Esophagus mucosa (tissue), 1 donor: ENCODE measurements around the gene LMBR1. TPM values are rescaled to one million over a fixed set of nuclear protein-coding genes. Genes with fewer than 3 reads are reported as not detected.
"Not testable (repeated sequence)": the region's sequence is repeated elsewhere in the genome, so short reads cannot be mapped to it uniquely, and the experiment has no call there.

Source experiments
- ATAC-seq: fragments of 200-7000 bp; cut with Tn5 transposase; one replicate; pipeline ENCODE4 v1.9.1; 2020
- total RNA-seq: library from RNA; stranded (reverse); gene quantifications from one replicate; pipeline ENCODE4 v1.2.4, GENCODE V29; 2023
- donor health status: DM: yes; HTN: yes; CAD: no.

The LMBR1 gene
- total RNA-seq, 1 donor from 2014 or later = 32.6 TPM

DNA sequence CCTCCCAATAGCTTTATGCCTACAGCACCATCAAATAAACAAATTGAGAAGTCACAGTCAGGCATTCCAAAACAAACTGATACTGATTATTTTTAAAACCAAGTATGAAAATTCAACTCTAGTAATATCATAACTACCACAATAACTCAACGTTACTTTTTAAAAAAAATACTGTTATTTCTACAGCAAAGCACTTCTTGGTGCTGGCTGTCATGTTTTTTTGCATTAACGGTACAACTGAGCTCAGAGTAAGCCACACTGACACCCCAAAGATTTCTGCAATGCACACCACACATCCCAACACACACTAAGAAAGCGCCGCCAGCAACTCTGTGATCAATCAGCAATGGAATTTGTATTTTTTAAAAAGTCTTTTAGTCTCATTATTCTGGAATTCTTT, 138.8 kb downstream of the LMBR1 start:
- no peak for ATAC-seq

DNA sequence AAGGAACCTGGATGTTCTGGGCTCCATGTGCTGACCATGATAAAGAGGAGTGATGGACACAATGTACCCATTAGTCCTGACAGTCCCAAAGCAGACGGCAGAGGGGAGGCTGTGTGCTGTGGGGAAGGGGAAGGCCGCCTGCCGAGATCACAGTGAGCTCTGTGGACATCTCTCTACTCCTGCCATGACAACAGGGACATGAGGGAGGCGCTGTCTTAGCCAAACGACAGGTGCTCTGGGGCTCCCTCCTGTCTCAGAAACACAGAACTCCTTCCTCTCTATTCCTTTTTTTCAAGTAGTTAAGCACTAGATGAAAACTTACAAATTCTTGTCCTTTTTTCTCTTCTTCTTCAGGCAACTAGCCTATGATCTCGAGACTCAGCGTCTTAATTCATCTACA, 139.4 kb downstream of the LMBR1 start:
- ATAC-seq = no peak

DNA sequence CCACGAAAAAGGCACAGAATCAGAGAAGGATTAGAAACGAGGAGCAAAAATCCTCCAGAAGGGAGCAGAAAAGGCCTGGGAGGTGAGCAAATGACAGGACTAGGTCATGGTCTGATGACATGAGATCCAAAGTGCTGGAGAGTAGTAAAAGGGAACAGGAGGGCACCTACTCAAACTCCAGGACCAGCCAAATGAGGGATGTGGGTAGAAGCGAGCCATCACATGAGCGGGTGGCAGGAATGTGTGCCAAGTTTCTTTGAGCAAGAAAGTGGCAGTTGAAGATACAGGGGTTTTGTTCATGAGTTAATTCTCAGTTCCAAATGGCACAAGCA, 139.8 kb downstream of the LMBR1 start:
- no peak for ATAC-seq

DNA sequence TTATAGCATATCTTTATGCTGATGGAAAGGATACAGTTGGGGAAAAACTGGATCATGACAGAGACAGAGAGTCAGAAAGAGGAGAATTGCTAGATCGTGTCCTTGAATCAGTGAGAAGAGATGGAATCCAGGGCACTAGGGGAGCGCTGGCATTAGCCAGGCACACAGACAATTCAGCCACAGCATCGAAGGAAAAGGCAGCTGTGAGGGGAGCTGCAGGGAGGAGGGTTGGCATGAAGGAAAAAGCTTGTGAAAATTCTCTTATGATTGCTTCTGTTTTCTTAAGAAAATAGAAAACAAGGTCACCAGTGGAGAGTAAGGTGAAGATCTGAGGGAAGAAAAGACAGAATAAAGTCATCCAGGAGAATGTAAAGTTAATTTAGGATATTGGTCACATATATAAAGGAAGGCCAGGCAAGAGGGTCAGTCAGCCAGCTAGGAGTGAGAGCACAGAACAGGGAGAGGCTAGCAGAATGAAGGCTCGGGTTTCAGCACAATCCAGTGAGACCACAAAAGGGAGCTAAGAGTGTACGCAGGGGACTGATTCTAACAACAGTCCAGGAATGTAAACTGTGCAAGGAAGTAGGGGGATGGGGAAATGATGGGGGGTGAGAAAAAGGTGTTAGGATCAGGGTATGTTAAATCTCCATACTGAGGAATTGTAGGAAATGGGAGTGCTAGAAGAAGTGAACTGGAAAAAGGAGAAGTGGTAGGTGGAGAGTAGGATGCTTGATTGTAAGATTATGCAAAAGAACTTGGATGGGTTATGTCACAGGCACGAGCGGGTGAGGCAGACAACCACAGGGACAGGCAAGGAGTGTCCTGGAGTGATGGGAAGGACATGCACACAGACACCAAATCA, 140.4 kb downstream of the LMBR1 start:
- no peak for ATAC-seq

DNA sequence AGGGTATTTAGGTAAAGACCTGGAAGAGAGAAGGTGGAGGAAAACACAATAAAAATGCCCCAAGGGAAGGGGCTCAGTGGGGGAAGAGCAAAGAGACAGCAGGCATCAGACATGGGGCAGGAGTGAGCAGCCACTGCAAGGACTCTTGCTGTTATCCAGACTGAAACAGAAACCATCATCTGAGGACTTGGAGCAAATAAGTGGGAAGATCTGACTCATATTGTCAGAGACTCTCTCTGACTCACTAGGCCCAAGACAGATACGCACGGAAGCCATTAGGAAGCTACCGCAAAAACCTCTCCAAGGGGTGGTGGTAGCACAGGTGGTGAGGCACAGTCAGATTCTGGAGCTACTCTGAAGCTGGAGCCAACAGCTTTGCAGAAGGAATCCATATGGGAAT, 141.7 kb downstream of the LMBR1 start:
- peak; percentile 63 for ATAC-seq

DNA sequence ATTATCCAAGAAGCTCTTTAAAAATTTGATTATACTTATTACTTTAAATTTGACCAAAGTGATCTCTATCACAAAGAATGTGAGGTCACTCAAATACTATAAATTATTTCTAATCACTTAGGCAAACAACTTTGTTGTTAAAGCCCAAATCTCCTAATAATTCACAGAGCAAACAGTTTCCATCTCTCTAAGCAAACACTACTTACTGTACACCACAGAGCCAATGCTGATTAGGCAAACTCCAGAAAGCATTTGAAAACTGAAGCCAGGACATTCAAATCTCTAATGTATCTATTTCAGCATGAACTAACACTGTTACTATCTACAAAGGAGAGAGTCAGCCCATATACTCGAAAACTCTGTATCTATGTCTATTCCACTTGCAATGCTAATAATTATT, 145.3 kb downstream of the LMBR1 start:
- ATAC-seq = no peak

DNA sequence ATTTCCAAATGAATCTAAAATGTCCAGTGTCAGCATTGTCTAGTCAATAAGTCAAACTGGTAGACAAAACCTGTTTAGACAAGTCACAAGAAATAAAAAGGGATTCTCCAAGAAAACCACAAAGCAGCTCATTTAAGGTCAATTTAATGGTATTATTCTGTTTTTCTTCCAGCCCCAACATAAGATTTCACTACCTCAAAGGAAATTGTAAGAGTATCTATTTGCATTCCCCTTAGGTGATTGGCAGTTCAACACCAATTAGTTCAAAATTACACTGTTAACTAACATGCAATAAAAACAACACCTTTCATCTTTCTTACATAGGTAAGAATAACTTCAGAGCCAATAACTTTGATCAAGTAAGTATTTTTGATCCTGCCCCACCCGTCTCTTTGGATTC, 146.1 kb downstream of the LMBR1 start:
- ATAC-seq = no peak

DNA sequence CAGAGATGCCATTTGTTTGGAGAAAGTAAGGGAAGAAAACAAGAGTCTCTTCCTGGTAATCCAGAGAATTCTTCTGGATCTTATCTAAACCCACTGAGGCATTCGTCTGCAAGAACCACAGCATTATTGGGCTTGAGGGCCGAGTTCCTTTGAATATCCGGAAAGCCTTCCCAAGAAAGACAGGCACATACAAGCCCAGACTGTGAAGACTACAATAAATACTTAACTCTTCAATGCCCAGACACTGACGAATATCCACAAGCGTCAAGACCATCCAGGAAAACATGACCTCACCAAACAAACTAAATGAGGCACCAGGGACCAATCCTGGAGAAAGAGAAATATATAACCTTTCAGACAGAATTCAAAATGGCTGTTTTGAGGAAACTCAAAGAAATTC, 153.4 kb downstream of the LMBR1 start:
- ATAC-seq = no peak

DNA sequence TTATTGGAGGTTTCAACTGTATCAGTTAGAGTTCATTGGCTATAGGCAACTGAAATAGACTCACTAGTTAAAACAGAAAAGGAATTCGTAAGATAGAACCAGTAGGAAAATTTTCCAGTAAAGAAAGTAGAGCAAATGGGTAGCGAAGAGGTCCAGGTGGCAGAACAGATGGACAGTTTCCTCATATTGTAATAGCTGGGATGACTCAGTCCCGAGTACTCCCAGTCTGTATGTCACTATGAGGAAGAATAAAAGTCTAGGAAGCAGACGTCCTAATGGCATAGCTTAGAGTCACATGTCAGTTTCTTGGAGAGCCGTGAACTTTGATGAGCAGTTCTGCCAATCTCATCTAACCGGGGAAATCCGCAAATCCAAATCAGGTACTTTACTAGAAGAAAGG, 157.1 kb downstream of the LMBR1 start:
- ATAC-seq = peak; percentile 80

DNA sequence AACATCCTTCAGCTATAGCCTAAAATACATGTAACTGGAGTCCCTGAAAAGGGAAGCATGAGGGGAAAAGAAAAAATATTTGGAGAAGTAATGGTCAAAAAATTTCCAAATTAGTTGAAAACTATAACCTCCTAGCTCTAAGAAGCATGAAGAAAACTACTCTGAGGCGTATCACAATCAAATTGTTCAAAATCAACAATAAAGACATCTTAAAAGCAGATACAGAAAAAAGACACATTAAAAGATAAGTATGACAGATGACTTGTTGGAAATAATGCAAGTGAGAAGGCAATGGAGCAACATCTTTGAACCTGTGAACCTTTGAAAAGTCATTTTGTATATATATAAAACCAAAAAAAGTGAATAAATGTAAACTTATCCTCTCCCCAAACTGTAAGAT, 159.3 kb downstream of the LMBR1 start:
- ATAC-seq = no peak

DNA sequence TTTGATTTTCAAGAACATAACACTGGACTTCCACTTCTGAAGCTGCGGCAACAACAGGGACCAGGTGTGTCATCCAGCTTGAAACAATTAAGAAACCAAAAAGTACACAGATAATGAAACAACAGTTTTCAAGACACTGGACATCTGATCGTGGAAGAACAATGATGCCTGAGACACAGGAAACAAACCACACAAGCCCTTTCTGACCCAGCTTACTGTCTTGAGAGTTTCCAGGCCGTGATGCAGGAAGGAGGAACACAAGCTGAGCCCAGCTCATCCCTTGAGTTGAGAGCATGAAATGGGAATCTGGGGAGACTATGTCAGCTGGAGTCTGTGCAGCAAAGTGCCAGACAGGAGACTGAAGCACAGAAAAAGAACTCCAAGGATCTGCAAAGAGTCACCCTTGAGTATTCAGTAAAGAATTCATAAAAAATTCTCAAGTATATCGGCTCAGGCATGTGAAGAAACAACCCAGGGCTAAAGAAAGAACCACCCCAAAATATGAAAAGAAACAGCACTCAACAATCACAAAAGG, 160.8 kb downstream of the LMBR1 start:
- no peak for ATAC-seq

DNA sequence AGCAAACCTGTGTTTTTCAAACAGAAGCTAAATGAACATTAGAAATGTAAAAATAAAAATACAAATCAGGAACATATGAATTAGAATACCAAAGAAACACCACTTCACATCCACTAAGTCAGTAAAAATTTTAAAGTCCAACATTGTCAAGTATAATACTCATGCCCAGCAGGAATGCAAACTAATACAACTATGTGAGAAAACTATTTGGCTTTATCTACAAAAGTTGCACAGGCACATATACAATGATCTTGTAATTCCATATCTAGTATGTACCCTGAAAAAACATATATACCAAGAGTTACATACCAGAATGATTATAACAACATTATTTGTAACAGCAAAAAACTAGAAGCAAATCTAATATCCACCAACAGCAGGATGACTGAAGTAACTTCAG, 161.3 kb downstream of the LMBR1 start:
- ATAC-seq = no peak

DNA sequence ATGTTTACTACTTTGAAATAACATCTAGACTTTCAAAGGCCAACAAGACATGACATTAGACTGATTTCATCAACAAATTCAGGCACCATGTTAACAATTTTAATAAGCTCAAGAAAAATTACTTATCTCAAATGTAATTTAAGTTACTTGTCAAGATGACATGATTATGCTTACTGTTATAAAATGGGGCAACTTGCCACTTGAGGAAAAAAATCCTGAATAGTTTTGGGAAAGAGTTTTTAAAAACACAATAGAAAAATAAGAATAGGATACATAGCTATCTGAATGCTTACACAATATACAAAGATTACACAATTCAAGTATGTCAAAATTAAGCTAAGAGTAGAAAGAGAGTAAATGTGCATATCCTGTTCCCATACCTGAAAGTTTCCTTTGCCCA, 167.0 kb downstream of the LMBR1 start:
- no peak for ATAC-seq

DNA sequence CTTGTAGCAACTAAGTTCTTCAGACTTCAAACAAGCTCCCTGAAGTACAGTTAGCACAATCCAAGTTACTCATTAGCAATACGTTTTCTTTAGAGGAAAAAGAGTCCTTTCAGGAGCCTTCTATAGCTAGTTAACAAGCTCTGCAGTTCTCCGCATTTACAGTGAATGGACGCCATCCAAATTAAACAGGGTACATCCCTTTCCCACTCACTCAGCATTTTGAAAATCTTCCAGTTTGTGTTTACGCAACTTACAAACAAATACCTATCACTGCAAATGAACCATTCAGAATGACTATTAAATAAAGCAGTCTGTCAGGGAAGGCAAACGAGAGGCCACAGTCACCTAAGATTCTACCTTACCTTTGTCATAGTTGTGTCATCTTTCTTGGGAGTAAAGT, 167.9 kb downstream of the LMBR1 start:
- peak; percentile 69 for ATAC-seq

DNA sequence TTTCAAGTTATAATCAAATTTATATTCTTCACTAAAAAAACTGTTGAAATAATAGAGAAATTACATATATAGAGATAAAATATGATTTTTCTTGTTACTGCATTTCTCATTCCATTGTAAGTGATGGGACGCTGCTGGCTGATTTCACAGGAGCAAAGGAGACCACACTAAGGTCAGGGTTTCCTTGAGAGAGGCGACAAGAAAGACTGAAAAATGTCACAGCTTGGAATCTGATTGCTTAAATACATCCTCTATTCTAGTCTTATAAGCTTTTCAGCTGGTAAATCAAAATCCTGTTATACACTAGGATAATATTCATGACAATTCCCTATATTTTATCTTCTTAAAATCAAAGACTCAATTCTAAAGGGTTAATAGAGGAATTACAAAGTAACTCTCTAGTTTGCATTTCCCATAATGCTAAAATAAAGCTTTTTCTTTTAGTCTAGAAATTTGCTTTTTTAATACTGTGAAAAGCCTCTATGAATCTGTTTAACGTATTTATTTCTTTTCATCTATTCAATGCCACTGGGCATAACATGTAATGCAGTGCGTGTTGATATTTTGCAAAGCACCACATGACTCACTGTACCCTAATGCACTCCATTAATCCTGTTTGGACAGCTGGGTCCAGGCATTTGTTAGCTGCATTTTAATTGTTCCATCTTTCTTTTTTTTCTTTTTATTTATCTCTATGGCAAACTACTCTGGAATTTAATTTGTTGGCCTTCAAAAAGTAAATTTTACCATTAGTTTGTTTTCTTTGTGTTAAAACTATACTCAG, 170.7 kb downstream of the LMBR1 start:
- no peak for ATAC-seq

DNA sequence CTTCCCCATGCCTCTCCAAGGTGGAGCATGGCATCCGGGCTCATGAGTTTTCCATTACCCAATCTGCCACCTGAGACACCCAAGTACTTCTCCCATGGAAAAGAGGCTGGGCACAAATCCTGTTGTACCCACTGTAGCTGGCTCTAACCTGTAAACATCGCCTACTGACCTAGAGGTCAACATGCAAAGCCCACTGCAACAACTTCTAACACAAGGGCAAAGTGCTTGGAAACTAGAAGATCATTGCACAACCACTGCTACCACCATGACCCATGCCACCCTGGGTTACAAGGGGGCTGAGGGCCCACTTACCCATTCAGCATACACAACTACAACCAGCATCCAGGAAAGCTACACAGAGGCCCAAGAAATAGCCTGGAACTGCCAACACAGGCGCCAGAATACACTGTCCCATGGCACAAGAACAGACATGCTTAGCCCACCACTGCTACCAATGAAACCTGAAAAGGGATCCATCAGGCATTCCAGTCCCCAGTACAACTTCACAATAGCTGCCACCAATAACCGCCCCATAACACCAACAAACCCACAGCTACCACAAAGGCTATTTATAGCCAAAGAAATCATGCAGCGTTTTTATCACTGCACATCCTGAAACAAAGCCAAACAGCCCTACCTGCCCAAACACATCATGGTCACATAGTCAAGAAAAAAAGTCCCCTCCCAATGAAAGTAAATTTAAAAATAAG, 189.1 kb downstream of the LMBR1 start:
- no peak for ATAC-seq

DNA sequence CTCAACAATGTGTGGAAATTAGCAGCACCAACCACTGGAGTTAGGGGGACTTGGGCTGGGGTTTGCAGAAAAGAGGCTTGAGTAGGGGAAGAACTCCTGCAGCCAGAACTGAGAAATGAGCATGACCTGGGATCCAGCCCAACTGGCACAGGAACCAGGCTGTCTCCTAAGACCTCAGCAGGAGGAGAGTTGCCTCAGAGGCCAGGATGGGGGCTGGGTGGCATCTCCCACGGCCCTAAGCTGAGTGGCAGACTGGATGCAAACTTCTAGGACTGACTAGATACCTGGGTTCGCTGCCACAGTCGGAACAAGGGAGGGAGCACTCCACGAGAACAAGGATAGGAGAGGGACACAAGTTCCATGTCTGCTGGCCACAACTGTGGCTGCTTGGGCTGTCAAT, 189.8 kb downstream of the LMBR1 start:
- no peak for ATAC-seq

DNA sequence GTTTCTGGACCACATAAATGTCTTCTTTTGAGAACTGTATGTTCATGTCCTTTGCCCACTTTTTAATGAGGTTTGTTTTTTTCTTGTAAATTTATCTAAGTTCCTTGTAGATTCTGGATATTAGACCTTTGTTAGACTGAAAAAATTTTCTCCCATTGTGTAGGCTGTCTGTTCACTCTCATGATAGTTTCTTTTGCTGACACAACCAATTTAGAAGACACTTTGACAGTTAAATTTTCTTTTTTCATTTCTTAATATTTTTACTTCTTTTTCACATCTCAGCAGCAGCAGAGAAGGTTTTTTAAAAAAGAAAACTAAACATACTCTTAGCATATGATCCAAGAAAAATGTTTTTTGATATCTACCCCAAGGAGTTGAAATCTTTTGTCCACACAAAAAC, 190.6 kb downstream of the LMBR1 start:
- no peak for ATAC-seq

DNA sequence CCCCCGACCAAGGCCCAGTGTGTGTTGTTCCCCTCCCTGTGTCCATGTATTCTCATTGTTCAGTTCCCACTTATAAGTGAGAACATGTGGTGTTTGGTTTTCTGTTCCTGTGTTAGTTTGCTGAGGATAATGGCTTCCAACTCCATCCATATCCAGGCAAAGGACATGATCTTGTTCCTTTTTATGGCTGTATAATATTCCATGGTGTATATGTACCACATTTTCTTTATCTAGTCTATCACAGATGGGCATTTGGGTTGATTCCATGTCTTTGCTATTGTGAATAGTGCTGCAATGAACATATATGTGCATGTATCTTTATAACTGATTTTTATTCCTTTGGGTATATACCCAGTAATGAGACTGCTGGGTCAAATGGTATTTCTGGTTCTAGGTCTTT, 191.2 kb downstream of the LMBR1 start:
- not testable (repeated sequence) for ATAC-seq

DNA sequence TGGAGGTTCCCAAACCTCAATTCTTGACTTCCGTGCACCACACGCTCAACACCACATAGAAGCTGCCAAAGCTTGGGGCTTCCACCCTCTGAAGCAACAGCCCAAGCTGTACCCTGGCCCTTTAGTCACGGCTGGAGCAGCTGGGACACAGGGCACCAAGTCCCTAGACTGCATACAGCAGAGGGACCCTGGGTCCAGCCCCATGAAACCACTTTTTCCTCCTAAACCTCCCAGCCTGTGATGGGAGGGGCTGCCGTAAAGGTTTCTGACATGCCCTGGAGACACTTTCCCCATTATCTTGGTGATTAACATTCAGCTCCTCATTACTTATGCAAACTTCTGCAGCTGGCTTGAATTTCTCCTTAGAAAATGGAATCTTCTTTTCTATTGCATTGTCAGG, 194.5 kb downstream of the LMBR1 start:
- not testable (repeated sequence) for ATAC-seq

DNA sequence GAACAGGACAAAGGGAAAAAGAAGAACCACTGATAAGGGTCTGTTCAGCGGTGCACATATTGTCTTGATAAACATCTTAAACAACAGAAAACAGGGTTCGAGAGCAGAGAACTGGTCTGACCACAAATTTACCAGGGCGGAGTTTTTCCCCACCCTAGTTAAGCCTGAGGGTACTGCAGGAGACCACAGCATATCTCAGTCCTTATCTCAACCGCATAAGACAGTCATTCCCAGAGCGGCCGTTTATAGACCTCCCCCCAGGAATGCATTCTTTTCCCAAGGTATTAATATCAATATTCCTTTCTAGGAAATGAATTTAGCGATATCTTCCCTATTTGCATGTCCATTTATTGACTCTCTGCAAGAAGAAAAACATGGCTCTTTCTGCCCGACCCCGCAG, 195.7 kb downstream of the LMBR1 start:
- ATAC-seq = not testable (repeated sequence)

DNA sequence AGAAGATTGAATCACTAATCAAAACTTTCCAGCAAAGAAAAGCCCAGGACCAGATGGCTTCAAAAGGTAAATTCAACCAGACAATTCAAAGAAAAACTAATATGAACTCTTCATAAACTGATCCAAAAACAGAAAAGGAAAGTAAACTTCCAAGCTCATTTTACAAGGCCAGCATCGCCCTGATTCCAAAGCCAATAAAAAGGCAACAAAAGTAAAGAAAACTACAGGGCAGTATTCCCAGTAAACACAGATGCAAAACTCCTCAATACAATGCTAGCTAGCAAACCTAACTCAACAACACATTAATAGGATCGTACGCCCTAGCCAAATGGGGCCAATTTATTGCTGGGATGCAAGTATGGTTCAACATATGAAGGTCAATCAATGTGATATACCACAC, 199.4 kb downstream of the LMBR1 start:
- ATAC-seq = no peak

DNA sequence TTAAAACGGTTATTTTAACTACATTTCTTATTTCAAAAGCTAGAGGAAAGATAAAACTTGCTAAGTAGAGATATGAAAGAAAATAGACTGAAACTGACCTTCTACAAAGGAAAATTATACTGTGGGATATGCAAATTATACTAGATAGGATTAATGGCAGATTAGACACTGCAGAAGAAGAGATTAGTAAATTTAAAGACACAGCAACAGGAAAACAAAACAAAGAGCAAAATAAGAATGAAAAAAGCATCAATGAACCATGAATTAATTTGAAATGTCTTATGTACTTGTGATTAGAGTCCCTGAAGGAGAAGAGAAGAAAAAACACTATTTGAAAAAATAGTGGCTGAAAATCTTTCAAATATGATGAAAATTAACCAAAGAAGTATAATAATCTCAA, 200.1 kb downstream of the LMBR1 start:
- ATAC-seq = no peak
